ENCODE results near the gene SPEM1.

DNA sequence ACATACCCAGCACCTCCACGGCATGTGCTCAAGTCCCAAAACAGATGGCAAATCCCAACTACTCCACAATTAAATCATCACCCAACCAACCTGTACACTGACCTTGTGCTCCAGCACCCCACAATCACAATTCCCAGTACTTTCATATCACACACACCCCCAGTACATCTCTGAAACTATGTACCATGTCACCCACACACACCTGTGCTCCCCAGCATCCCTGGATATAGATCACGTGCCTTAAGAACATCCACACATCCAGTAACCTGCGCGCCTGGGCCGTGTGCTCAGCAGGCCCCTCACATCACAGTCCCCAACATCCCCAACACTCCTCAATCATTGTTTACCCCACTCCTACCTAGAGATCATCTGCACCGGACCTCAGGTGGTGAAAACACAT lies 10.4 kb upstream of the SPEM1 start:
- TF ChIP-seq, protein P1, sequence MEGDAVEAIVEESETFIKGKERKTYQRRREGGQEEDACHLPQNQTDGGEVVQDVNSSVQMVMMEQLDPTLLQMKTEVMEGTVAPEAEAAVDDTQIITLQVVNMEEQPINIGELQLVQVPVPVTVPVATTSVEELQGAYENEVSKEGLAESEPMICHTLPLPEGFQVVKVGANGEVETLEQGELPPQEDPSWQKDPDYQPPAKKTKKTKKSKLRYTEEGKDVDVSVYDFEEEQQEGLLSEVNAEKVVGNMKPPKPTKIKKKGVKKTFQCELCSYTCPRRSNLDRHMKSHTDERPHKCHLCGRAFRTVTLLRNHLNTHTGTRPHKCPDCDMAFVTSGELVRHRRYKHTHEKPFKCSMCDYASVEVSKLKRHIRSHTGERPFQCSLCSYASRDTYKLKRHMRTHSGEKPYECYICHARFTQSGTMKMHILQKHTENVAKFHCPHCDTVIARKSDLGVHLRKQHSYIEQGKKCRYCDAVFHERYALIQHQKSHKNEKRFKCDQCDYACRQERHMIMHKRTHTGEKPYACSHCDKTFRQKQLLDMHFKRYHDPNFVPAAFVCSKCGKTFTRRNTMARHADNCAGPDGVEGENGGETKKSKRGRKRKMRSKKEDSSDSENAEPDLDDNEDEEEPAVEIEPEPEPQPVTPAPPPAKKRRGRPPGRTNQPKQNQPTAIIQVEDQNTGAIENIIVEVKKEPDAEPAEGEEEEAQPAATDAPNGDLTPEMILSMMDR (IDR thresholded peaks at IDR 0.05; ENCODE audit: low read depth, low read length), result no peak
- TF ChIP-seq EZH2phosphoT487 (IDR thresholded peaks at IDR 0.05; ENCODE audit: low read depth), result no peak
